Astrocyte of the cerebellum (primary cell): ENCODE data around the gene FERMT2.

Experiments
- DNase-seq: peaks from one replicate; pipeline ENCODE4 v3.0.0-alpha.2; 2011; ENCODE audit warnings: low read depth
- H3K4me3 ChIP-seq: 2 replicates; pipeline ENCODE4 v1.5.1; 2011; ENCODE audit warnings: mild to moderate bottlenecking, low read depth, low read length, moderate library complexity
- in situ Hi-C: cut with HindIII; loops from 2 replicates; pipeline ENCODE4 v1.10.0; 2017; ENCODE audit warnings: low sequenced_read_pairs
- TF ChIP-seq, protein P1 (sequence below): IDR thresholded peaks from 2 replicates; pipeline ENCODE4 v1.5.1; 2012; ENCODE audit warnings: low read length, low read depth, moderate library complexity, mild to moderate bottlenecking; ENCODE audit errors: missing control alignments

Gene FERMT2

DNA sequence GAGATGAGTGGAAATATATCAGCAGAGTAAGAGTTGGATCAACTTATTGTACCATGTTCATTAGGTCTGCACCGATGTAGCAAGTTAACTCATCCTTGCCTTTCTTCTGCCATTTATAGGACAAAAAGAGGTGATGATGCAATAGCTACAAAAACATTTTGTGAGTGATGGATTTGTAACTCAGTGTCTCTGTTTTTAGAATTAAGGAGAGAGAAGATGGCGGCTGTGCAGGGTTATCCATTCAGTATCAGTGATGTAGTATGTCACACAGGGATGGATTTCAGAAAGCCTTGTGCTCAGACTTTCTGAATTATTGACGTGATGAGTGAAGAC lies 97.4 kb downstream of the FERMT2 start:
- TF ChIP-seq, protein P1, sequence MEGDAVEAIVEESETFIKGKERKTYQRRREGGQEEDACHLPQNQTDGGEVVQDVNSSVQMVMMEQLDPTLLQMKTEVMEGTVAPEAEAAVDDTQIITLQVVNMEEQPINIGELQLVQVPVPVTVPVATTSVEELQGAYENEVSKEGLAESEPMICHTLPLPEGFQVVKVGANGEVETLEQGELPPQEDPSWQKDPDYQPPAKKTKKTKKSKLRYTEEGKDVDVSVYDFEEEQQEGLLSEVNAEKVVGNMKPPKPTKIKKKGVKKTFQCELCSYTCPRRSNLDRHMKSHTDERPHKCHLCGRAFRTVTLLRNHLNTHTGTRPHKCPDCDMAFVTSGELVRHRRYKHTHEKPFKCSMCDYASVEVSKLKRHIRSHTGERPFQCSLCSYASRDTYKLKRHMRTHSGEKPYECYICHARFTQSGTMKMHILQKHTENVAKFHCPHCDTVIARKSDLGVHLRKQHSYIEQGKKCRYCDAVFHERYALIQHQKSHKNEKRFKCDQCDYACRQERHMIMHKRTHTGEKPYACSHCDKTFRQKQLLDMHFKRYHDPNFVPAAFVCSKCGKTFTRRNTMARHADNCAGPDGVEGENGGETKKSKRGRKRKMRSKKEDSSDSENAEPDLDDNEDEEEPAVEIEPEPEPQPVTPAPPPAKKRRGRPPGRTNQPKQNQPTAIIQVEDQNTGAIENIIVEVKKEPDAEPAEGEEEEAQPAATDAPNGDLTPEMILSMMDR, result no peak
- in situ Hi-C loops, result no loop called here
- H3K4me3 ChIP-seq, result no peak overlapping the region
- no peak for DNase-seq

- TF ChIP-seq, protein P1, result no peak
- in situ Hi-C loops, result no loop called here
Observed at GRCh38 chr14:52852810-52853521, 97.9 kb downstream of the FERMT2 start.

GRCh38 chr14:52850451-52850909 lies 100.4 kb downstream of the FERMT2 start:
- TF ChIP-seq, protein P1, result no peak
- in situ Hi-C loops, result no loop called here
- no peak for DNase-seq
- no peak overlapping the region for H3K4me3 ChIP-seq

More at GRCh38 chr14:52852810-52853521, 97.9 kb downstream of the FERMT2 start:
- H3K4me3 ChIP-seq, result no peak overlapping the region
- DNase-seq, result no peak

GRCh38 chr14:52848626-52849025 lies 102.2 kb downstream of the FERMT2 start:
- H3K4me3 ChIP-seq, result no peak overlapping the region
- in situ Hi-C loops, result no loop called here
- DNase-seq, result no peak
- TF ChIP-seq, protein P1, result no peak

DNA sequence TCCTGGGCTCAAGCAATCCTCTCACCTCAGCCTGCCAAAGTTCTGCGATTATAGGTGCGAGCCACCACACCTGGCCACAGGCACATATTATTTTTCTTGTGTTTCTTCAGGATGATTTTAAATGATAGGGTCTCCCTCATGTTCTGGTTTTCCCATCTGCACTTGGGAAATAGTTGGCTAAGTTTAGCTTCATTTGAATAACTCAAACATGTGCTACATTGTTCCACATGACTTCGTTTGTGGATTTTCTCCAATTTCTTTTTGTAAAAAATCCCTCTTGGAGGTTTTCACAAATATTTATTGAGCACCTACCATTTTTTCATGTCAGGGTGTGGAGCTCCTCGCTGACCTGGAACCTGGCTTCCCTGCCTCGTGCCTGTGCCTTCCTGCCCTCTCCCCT lies 104.3 kb downstream of the FERMT2 start:
- in situ Hi-C loops, result no loop called here
- no peak overlapping the region for H3K4me3 ChIP-seq
- TF ChIP-seq, protein P1, result no peak
- DNase-seq, result no peak

- TF ChIP-seq, protein P1, result no peak
- in situ Hi-C loops, result no loop called here
- H3K4me3 ChIP-seq, result no peak overlapping the region
- DNase-seq, result no peak
Observed at GRCh38 chr14:52845081-52845480, 105.8 kb downstream of the FERMT2 start.
